Measurements from ENCODE around the gene NPB. TPM values are rescaled to one million over a fixed set of nuclear protein-coding genes. Genes with fewer than 3 reads are reported as not detected.

The NPB gene
- total RNA-seq (under 1 TPM; 0.61 to 0.79 TPM), polyA plus RNA-seq (not detected)

GRCh38 chr17:81902023-81902652 is at the start of gene NPB:
NPB (plus strand) TSS chr17:81902238; CDS start chr17:81902278, 40 bp downstream.
- Histone ChIP-seq H3K9me3 (ENCODE audit: control insufficient read depth in 1 of 2, low read length in 2 of 2) (no peaks in the 10 kb centered on the region), H3K27me3 (ENCODE audit: insufficient read depth, low read length) (peaks cover 4% of the 10 kb centered on the region), H3K4me1 (ENCODE audit: insufficient read depth, low read length) (peaks cover 7% of the 10 kb centered on the region), H3K4me3 (ENCODE audit: low read length in 2 of 2) (no peak within 1 kb of the TSS), H3K36me3 (ENCODE audit: insufficient read depth, low read length) (peaks cover 22% of the 10 kb centered on the region), H3K27ac (ENCODE audit: low read depth, low read length) (no peak within 1 kb of the TSS)
- Mint-ChIP-seq H3K9me3 (no peaks in the 10 kb centered on the region), H3K4me1 (peaks cover 2 to 10% (median 7%) of the 10 kb centered on the region in 4 donors), H3K4me3 (peak within 1 kb of the TSS in 3 of 8 donors; percentile 2 to 51 (median 10)), H3K27me3 (peaks cover 6% of the 10 kb centered on the region in 2 donors), H3K36me3 (peaks cover 18 to 21% of the 10 kb centered on the region in 2 donors), H3K27ac (peak within 1 kb of the TSS in 2 of 7 donors; percentile 22 to 42)
- CTCF ChIA-PET (ENCODE audit: partially characterized antibody), result no interaction called here
- POLR2A ChIA-PET (ENCODE audit: partially characterized antibody), result interaction anchor here (0.7 to 1.5 kb wide), 4 partner anchors 8 to 35 kb away, joined by 3 to 5 read pairs (median 4); partner anchors contain the start of genes PCYT2 and SIRT7
- intact Hi-C loops (cut with micrococcal nuclease), result no loop called here
- DNase-seq, result peak in 1 of 5 donors; percentile 27

- Mint-ChIP-seq H3K36me3 (peaks cover 15 to 52% of the 10 kb centered on the region in 2 donors), H3K27me3 (no peaks in the 10 kb centered on the region), H3K27ac (peak overlapping the region in 1 of 7 donors; percentile 57), H3K4me3 (no peak overlapping the region), H3K4me1 (peaks cover 4 to 39% (median 9%) of the 10 kb centered on the region in 4 donors), H3K9me3 (no peaks in the 10 kb centered on the region)
- Histone ChIP-seq H3K9me3 (ENCODE audit: control insufficient read depth in 1 of 2, low read length in 2 of 2) (no peaks in the 10 kb centered on the region), H3K27ac (ENCODE audit: low read depth, low read length) (no peak overlapping the region), H3K4me1 (ENCODE audit: insufficient read depth, low read length) (peaks cover 23% of the 10 kb centered on the region), H3K36me3 (ENCODE audit: insufficient read depth, low read length) (peaks cover 46% of the 10 kb centered on the region), H3K27me3 (ENCODE audit: insufficient read depth, low read length) (no peaks in the 10 kb centered on the region), H3K4me3 (ENCODE audit: low read length in 2 of 2) (no peak overlapping the region)
- DNase-seq, result no peak
- POLR2A ChIA-PET (ENCODE audit: partially characterized antibody), result interaction anchor here (0.7 to 1.3 kb wide), 5 partner anchors 10 to 284 kb away, joined by 3 to 6 read pairs (median 4); no protein-coding TSS in a partner anchor
- intact Hi-C loops (cut with micrococcal nuclease), result no loop called here
- CTCF ChIA-PET (ENCODE audit: partially characterized antibody), result interaction anchor here (1.3 kb wide), 1 partner anchor 175 kb away, joined by 4 read pairs; no protein-coding TSS in a partner anchor
Measured at GRCh38 chr17:81854974-81855774, 46.9 kb upstream of the NPB start.

GRCh38 chr17:81858170-81858966 is 43.7 kb upstream of the NPB start:
- Histone ChIP-seq H3K36me3 (ENCODE audit: insufficient read depth, low read length) (peaks cover 26% of the 10 kb centered on the region), H3K27ac (ENCODE audit: low read depth, low read length) (no peak overlapping the region), H3K4me3 (ENCODE audit: low read length in 2 of 2) (no peak overlapping the region), H3K27me3 (ENCODE audit: insufficient read depth, low read length) (no peaks in the 10 kb centered on the region), H3K9me3 (ENCODE audit: control insufficient read depth in 1 of 2, low read length in 2 of 2) (no peaks in the 10 kb centered on the region), H3K4me1 (ENCODE audit: insufficient read depth, low read length) (peaks cover 39% of the 10 kb centered on the region)
- Mint-ChIP-seq H3K4me1 (peaks cover 14 to 56% (median 26%) of the 10 kb centered on the region in 4 donors), H3K4me3 (peak overlapping the region in 7 of 8 donors; percentile 21 to 92 (median 55)), H3K27ac (peak overlapping the region in 2 of 7 donors; percentile 12 to 27), H3K27me3 (peaks cover 0 to 6% of the 10 kb centered on the region in 2 donors), H3K36me3 (peaks cover 4 to 49% of the 10 kb centered on the region in 2 donors), H3K9me3 (peaks cover 0 to 9% (median 0%) of the 10 kb centered on the region in 8 donors)
- ChIA-PET POLR2A (ENCODE audit: partially characterized antibody) (interaction anchor here (0.7 to 5.1 kb wide), 2 partner anchors 13 to 175 kb away, joined by 4 to 99 read pairs; partner anchors contain the start of genes ARHGDIA, ARL16 and HGS), CTCF (ENCODE audit: partially characterized antibody) (interaction anchor here (0.7 kb wide), 1 partner anchor 16 kb away, joined by 3 read pairs; no protein-coding TSS in a partner anchor)
- DNase-seq, result no peak
- intact Hi-C loops (cut with micrococcal nuclease), result no loop called here

GRCh38 chr17:81858967-81859905 is 42.8 kb upstream of the NPB start:
- peaks cover 4 to 45% of the 10 kb centered on the region in 2 donors for H3K36me3 Mint-ChIP-seq
- peaks cover 40% of the 10 kb centered on the region for H3K4me1 ChIP-seq (ENCODE audit: insufficient read depth, low read length)
- peak overlapping the region; percentile 81 for H3K27ac ChIP-seq (ENCODE audit: low read depth, low read length)
- ChIA-PET POLR2A (ENCODE audit: partially characterized antibody) (interaction anchor here (0.7 to 5.1 kb wide), 6 partner anchors 12 to 207 kb away, joined by 3 to 99 read pairs (median 4); partner anchors contain the start of genes ARHGDIA, ARL16, DUS1L and HGS), CTCF (ENCODE audit: partially characterized antibody) (interaction anchor here (0.5 to 0.8 kb wide), 2 partner anchors 29 to 123 kb away, joined by 3 read pairs; no protein-coding TSS in a partner anchor)
- peaks cover 17 to 56% (median 33%) of the 10 kb centered on the region in 4 donors for H3K4me1 Mint-ChIP-seq
- H3K27ac Mint-ChIP-seq, result peak overlapping the region; percentile 69 to 99 (median 93)
- H3K9me3 ChIP-seq (ENCODE audit: control insufficient read depth in 1 of 2, low read length in 2 of 2), result no peaks in the 10 kb centered on the region
- intact Hi-C loops (cut with micrococcal nuclease), result no loop called here
- peaks cover 17% of the 10 kb centered on the region for H3K36me3 ChIP-seq (ENCODE audit: insufficient read depth, low read length)
- H3K4me3 ChIP-seq (ENCODE audit: low read length in 2 of 2), result peak overlapping the region; percentile 76 to 79
- H3K27me3 Mint-ChIP-seq, result peaks cover 0 to 6% of the 10 kb centered on the region in 2 donors
- peaks cover 0 to 12% (median 0%) of the 10 kb centered on the region in 8 donors for H3K9me3 Mint-ChIP-seq
- DNase-seq, result no peak
- H3K4me3 Mint-ChIP-seq, result peak overlapping the region; percentile 83 to 92 (median 90)
- no peaks in the 10 kb centered on the region for H3K27me3 ChIP-seq (ENCODE audit: insufficient read depth, low read length)

- Histone ChIP-seq H3K4me3 (ENCODE audit: low read length in 2 of 2) (peak within 1 kb of the TSS; percentile 76 to 79), H3K36me3 (ENCODE audit: insufficient read depth, low read length) (peaks cover 9% of the 10 kb centered on the region), H3K4me1 (ENCODE audit: insufficient read depth, low read length) (peaks cover 40% of the 10 kb centered on the region), H3K27ac (ENCODE audit: low read depth, low read length) (peak within 1 kb of the TSS; percentile 92), H3K9me3 (ENCODE audit: control insufficient read depth in 1 of 2, low read length in 2 of 2) (no peaks in the 10 kb centered on the region), H3K27me3 (ENCODE audit: insufficient read depth, low read length) (no peaks in the 10 kb centered on the region)
- CTCF ChIA-PET (ENCODE audit: partially characterized antibody), result interaction anchor here (0.5 to 0.8 kb wide), 2 partner anchors 29 to 124 kb away, joined by 3 read pairs; no protein-coding TSS in a partner anchor
- intact Hi-C loops (cut with micrococcal nuclease), result loop anchor here (1.0 to 10.0 kb wide), 8 partner anchors 11 to 435 kb away; partner anchors contain the start of genes ALYREF, ANAPC11, ARHGDIA and CENPX
- H3K4me3 Mint-ChIP-seq, result peak within 1 kb of the TSS; percentile 86 to 93 (median 92)
- H3K9me3 Mint-ChIP-seq, result peaks cover 0 to 12% (median 0%) of the 10 kb centered on the region in 8 donors
- DNase-seq, result peak in 1 of 5 donors; percentile 11
- peak within 1 kb of the TSS; percentile 98 to 99 (median 98) for H3K27ac Mint-ChIP-seq
- peaks cover 4 to 39% of the 10 kb centered on the region in 2 donors for H3K36me3 Mint-ChIP-seq
- H3K4me1 Mint-ChIP-seq, result peaks cover 17 to 56% (median 33%) of the 10 kb centered on the region in 4 donors
- POLR2A ChIA-PET (ENCODE audit: partially characterized antibody), result interaction anchor here (0.9 to 5.1 kb wide), 11 partner anchors 10 to 368 kb away, joined by 3 to 99 read pairs (median 3); partner anchors contain the start of genes ARHGDIA, ARL16, DUS1L and HGS
- H3K27me3 Mint-ChIP-seq, result peaks cover 0 to 6% of the 10 kb centered on the region in 2 donors
Measured at GRCh38 chr17:81859906-81860755, 41.9 kb upstream of the NPB start, which contains the start of gene P4HB. P4HB (minus strand) TSS chr17:81860535; CDS start chr17:81860471, 64 bp downstream.
